H1 (cell line): ENCODE results near the gene CCL8. TPM values are rescaled to one million over a fixed set of nuclear protein-coding genes. Genes with fewer than 3 reads are reported as not detected.

ENCODE experiments used
- CTCF ChIA-PET: fragments of 300-600 bp; sonication (Branson Sonifier 250); formaldehyde crosslinking; loops from one replicate; lab custom pipeline; 2021; ENCODE audit not compliant: partially characterized antibody; lab: Charles Lee
- POLR2A ChIA-PET: fragments of 300-600 bp; sonication (Branson Sonifier 250); formaldehyde crosslinking; loops from one replicate; lab custom pipeline; 2021; ENCODE audit warnings: inconsistent platforms; ENCODE audit not compliant: partially characterized antibody; lab: Charles Lee
- DNase-seq, 2 experiments: peaks; one replicate each; pipeline versions ENCODE4 v3.0.0 to v3.0.0-alpha.2; 2010 to 2022; ENCODE audit warnings: low spot score in 2 of 2, low read depth in 1 of 2, mixed read lengths in 1 of 2
- FAIRE-seq: peaks from 2 replicates; lab custom pipeline; 2011; peaks lifted over from hg19 to GRCh38; lab: Jason Lieb, UNC
- H2AFZ ChIP-seq: 2 replicates; pipeline ENCODE4 v1.8.1; 2012; ENCODE audit warnings: low read length, inconsistent platforms
- H2AK5ac ChIP-seq: 2 replicates; pipeline ENCODE4 v1.6.1; 2013; ENCODE audit warnings: low read depth, low read length
- H2BK120ac ChIP-seq: replicated peaks from 2 replicates; pipeline ENCODE3; 2013; ENCODE audit warnings: low read depth, low read length, inconsistent platforms
- H2BK12ac ChIP-seq: 2 replicates; pipeline ENCODE4 v1.6.1; 2013; ENCODE audit warnings: low read depth, low read length
- H2BK15ac ChIP-seq: 2 replicates; pipeline ENCODE4 v1.6.1; 2013; ENCODE audit warnings: low read length
- H2BK20ac ChIP-seq: 2 replicates; pipeline ENCODE4 v1.6.1; 2013; ENCODE audit warnings: low read length
- H2BK5ac ChIP-seq: 2 replicates; pipeline ENCODE4 v1.6.1; 2013; ENCODE audit warnings: low read depth, low read length
- H3K14ac ChIP-seq: 2 replicates; pipeline ENCODE4 v1.6.1; 2013; ENCODE audit warnings: inconsistent platforms; ENCODE audit not compliant: insufficient read length
- H3K18ac ChIP-seq: 2 replicates; pipeline ENCODE4 v1.6.1; 2013; ENCODE audit warnings: low read length; ENCODE audit errors: extremely low read depth
- H3K23ac ChIP-seq: 2 replicates; pipeline ENCODE4 v1.6.1; 2013; ENCODE audit warnings: inconsistent platforms; ENCODE audit not compliant: insufficient read length
- H3K23me2 ChIP-seq: 2 replicates; pipeline ENCODE4 v1.6.1; 2013; ENCODE audit warnings: low read depth, low read length
- H3K27ac ChIP-seq: 2 replicates; pipeline ENCODE4 v1.6.1; 2011; ENCODE audit warnings: low read depth, low read length, inconsistent platforms
- H3K27me3 ChIP-seq, 4 experiments: replicated peaks in 1 of 4; 1 replicate in 1 of 4; 2 replicates in 3 of 4; pipeline versions ENCODE4 v1.6.1 to v1.8.1; 2011 to 2013; ENCODE audit warnings: low read length in 3 of 4, mild to moderate bottlenecking in 3 of 4, inconsistent platforms in 2 of 4, mixed read lengths in 2 of 4, moderate library complexity in 1 of 4; ENCODE audit not compliant: control insufficient read depth in 3 of 4, insufficient read depth in 3 of 4; ENCODE audit errors: extremely low read depth in 1 of 4
- H3K36me3 ChIP-seq, 4 experiments: 2 replicates each; pipeline versions ENCODE4 v1.6.1 to v1.8.1; 2011 to 2013; ENCODE audit warnings: mild to moderate bottlenecking in 4 of 4, low read length in 3 of 4, moderate library complexity in 2 of 4, control low read depth in 1 of 4, inconsistent platforms in 1 of 4; ENCODE audit not compliant: insufficient read depth in 4 of 4, control insufficient read depth in 2 of 4
- H3K4ac ChIP-seq: replicated peaks from 2 replicates; pipeline ENCODE3; 2013; ENCODE audit warnings: low read length, low read depth, mixed read lengths, inconsistent platforms; ENCODE audit not compliant: insufficient read length
- H3K4me1 ChIP-seq, 4 experiments: replicated peaks in 1 of 4; 1 replicate in 1 of 4; 2 replicates in 3 of 4; pipeline versions ENCODE4 v1.6.1 to v1.8.1; 2011 to 2013; ENCODE audit warnings: low read length in 3 of 4, inconsistent platforms in 2 of 4, mixed read lengths in 1 of 4; ENCODE audit not compliant: insufficient read depth in 4 of 4, control insufficient read depth in 3 of 4
- H3K4me2 ChIP-seq, 2 experiments: 2 replicates each; pipeline versions ENCODE4 v1.6.1 to v1.8.1; 2011 to 2013; ENCODE audit warnings: low read depth in 2 of 2, low read length in 2 of 2, control low read depth in 1 of 2, inconsistent platforms in 1 of 2, mild to moderate bottlenecking in 1 of 2; ENCODE audit not compliant: insufficient read depth in 1 of 2
- H3K4me3 ChIP-seq, 4 experiments: fragments of 200-600, 300-600 bp in 1 of 4; sonication (generic), shearing (Covaris generic), sonication (Bioruptor Twin) in 1 of 4; 2 replicates each; pipeline versions ENCODE4 v1.5.1 to v1.8.1; 2011 to 2016; ENCODE audit warnings: low read length in 4 of 4, low read depth in 3 of 4, control low read depth in 2 of 4, inconsistent platforms in 2 of 4, mild to moderate bottlenecking in 2 of 4, mixed read lengths in 1 of 4, moderate library complexity in 1 of 4; ENCODE audit not compliant: insufficient read depth in 2 of 4; ENCODE audit errors: extremely low read depth in 1 of 4
- H3K56ac ChIP-seq: replicated peaks from 2 replicates; pipeline ENCODE3; 2013; ENCODE audit warnings: low read depth, mild to moderate bottlenecking, mixed read lengths, low read length, inconsistent platforms; ENCODE audit not compliant: insufficient read length
- H3K79me1 ChIP-seq: 2 replicates; pipeline ENCODE4 v1.6.1; 2013; ENCODE audit warnings: low read depth, low read length, control low read depth
- H3K79me2 ChIP-seq, 2 experiments: 2 replicates each; pipeline versions ENCODE4 v1.6.1 to v1.8.1; 2012 to 2013; ENCODE audit warnings: low read length in 2 of 2, mild to moderate bottlenecking in 2 of 2, inconsistent platforms in 1 of 2; ENCODE audit not compliant: insufficient read depth in 2 of 2, control insufficient read depth in 1 of 2
- H3K9ac ChIP-seq, 4 experiments: replicated peaks in 1 of 4; 1 replicate in 1 of 4; 2 replicates in 3 of 4; pipeline versions ENCODE4 v1.6.1 to v1.8.1; 2011 to 2013; ENCODE audit warnings: low read depth in 3 of 4, low read length in 3 of 4, control low read depth in 2 of 4, mild to moderate bottlenecking in 2 of 4, moderate library complexity in 2 of 4, inconsistent platforms in 1 of 4; ENCODE audit errors: extremely low read depth in 1 of 4
- H3K9me3 ChIP-seq, 2 experiments: 2 replicates each; pipeline versions ENCODE4 v1.6.1 to v1.8.1; 2012 to 2013; ENCODE audit warnings: mild to moderate bottlenecking in 2 of 2, moderate library complexity in 2 of 2, control low read depth in 1 of 2, inconsistent platforms in 1 of 2, low read depth in 1 of 2, low read length in 1 of 2, mixed read lengths in 1 of 2; ENCODE audit not compliant: insufficient read depth in 2 of 2
- H4K20me1 ChIP-seq, 2 experiments: replicated peaks in 1 of 2; 2 replicates each; pipeline versions ENCODE3 to v1.8.1; 2011 to 2013; ENCODE audit warnings: inconsistent platforms in 2 of 2, low read length in 2 of 2, mild to moderate bottlenecking in 1 of 2; ENCODE audit not compliant: insufficient read depth in 2 of 2, control insufficient read depth in 1 of 2
- H4K5ac ChIP-seq: 2 replicates; pipeline ENCODE4 v1.6.1; 2013; ENCODE audit warnings: low read length, low read depth, mixed read lengths, inconsistent platforms; ENCODE audit not compliant: insufficient read length
- H4K8ac ChIP-seq: 2 replicates; pipeline ENCODE4 v1.8.0; 2013; ENCODE audit warnings: mild to moderate bottlenecking, moderate library complexity, low read length, inconsistent platforms; ENCODE audit not compliant: insufficient read depth; ENCODE audit errors: extremely low read depth
- H4K91ac ChIP-seq: replicated peaks from 2 replicates; pipeline ENCODE3; 2013; ENCODE audit warnings: low read length, mixed read lengths, inconsistent platforms; ENCODE audit not compliant: insufficient read length
- CBX8 ChIP-seq: fragments of 300-800, 300-1000 bp; sonication (generic); IDR thresholded peaks from 2 replicates; pipeline ENCODE4 v1.7.1; 2016; ENCODE audit warnings: low read depth, low read length, borderline replicate concordance
- CHD1 ChIP-seq: IDR thresholded peaks from 2 replicates; pipeline ENCODE4 v1.6.1; 2012; ENCODE audit warnings: low read depth, low read length, improper control_type of control experiment
- RNF2 ChIP-seq: fragments of 200-900, 300-1000 bp; sonication (generic); IDR thresholded peaks from 2 replicates; pipeline ENCODE4 v1.7.1; 2016; ENCODE audit warnings: borderline replicate concordance, low read depth, mild to moderate bottlenecking, antibody characterized with exemption, low read length; ENCODE audit not compliant: poor library complexity, severe bottlenecking; ENCODE audit errors: missing control alignments
- WGBS, 2 experiments: shearing (Covaris generic) in 1 of 2; methylation state at CpG; one replicate each; pipeline versions ENCODE4 v1.1.6 to v1.1.7; 2013 to 2015; ENCODE audit warnings: low lambda C conversion rate in 2 of 2, mixed read lengths in 2 of 2, inconsistent platforms in 1 of 2, low coverage in 1 of 2, missing lambda C conversion rate in 1 of 2; ENCODE audit not compliant: insufficient replicate concordance in 2 of 2, insufficient coverage in 1 of 2, insufficient read length in 1 of 2; ENCODE audit errors: extremely low coverage in 1 of 2, missing lambda C conversion rate in 1 of 2; 5-methylcytosine and 5-hydroxymethylcytosine counted together
- polyA plus RNA-seq, 7 experiments: library from polyadenylated mRNA; depleted of rRNA in 3 of 7; stranded (reverse) in 5 of 7; unstranded in 2 of 7; fragments of >200 nt in 5 of 7; fragments of 200-250 nt in 2 of 7; gene quantifications; 1 replicate in 5 of 7; 2 replicates in 1 of 7; 4 replicates in 1 of 7; pipeline versions ENCODE4 v1.2.1 to v1.2.3, GENCODE V29; 2011 to 2013; ENCODE audit warnings: missing spikeins in 2 of 7, mixed read lengths in 2 of 7
- total RNA-seq: library from RNA; stranded (reverse); fragmentation: NEBNext Ultra II Directional; extraction: Animal tissue kit (Norgen Biotek cat#: 25700); gene quantifications from 2 replicates; pipeline ENCODE4 v1.2.1, GENCODE V29; 2021

Gene CCL8
- total and polyA plus RNA-seq, 2 of the 8 experiments (the other 6 are each of a cell fraction or from before 2014, with no cell fraction given) = not detected

DNA sequence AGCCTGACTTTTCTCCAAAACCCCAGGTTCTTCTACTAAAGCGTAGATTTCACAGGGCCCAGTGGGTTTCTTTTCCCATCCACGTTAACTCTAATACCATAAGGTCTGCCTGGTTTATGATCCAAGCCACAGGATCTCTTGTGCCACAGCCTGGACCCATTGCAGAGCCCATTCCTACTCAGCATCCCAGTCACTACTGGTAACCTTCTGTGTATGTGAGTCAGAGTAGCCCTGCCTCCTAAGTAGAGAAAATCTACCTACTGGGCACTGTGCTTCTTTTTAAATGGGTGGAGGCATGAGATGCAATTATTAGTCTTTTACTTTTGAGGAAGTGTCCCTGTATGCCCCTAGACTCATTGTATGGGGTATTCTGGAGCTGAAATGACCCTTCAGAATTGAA lies 20.2 kb upstream of the CCL8 start:
- Histone ChIP-seq H3K18ac (no peak overlapping the region), H2BK15ac (no peak overlapping the region), H3K23ac (no peak overlapping the region), H3K9ac (no peak overlapping the region), H3K4me3 (no peak overlapping the region), H2AK5ac (no peak overlapping the region), H3K9me3 (no peaks in the 10 kb centered on the region), H4K91ac (no peak overlapping the region), H3K36me3 (no peaks in the 10 kb centered on the region), H3K27ac (no peak overlapping the region), H3K27me3 (peaks cover 0 to 6% (median 4%) of the 10 kb centered on the region in 4 experiments; a peak in 4 of 7 replicates), H4K20me1 (no peaks in the 10 kb centered on the region), H2BK20ac (no peak overlapping the region), H3K79me2 (no peaks in the 10 kb centered on the region), H3K4me1 (no peaks in the 10 kb centered on the region), H3K4ac (no peak overlapping the region), H3K14ac (no peak overlapping the region), H2BK5ac (no peak overlapping the region), H4K8ac (no peak overlapping the region), H4K5ac (no peak overlapping the region), H2AFZ (no peak overlapping the region), H2BK120ac (no peak overlapping the region), H3K4me2 (no peak overlapping the region; a peak in 1 of 4 replicates), H3K56ac (no peak overlapping the region), H3K23me2 (no peaks in the 10 kb centered on the region), H2BK12ac (no peak overlapping the region), H3K79me1 (no peaks in the 10 kb centered on the region)
- FAIRE-seq (no peak), DNase-seq (no peak)
- CTCF ChIA-PET = interaction anchor here (1.1 to 13.3 kb wide), 2 partner anchors 63 to 96 kb away, joined by 3 to 210 read pairs; no protein-coding TSS in a partner anchor
- 97% methylated on average over 2 of the region's 2 CpGs; no CpG with 5 or more reads in 1 of the 2 experiments for WGBS, 2 experiments
- POLR2A ChIA-PET = interaction anchor here (0.6 to 1.0 kb wide), 2 partner anchors 28 to 540 kb away, joined by 3 to 4 read pairs; no protein-coding TSS in a partner anchor
- TF ChIP-seq CHD1 = no peak
- no peak for TF ChIP-seq CBX8
- no peak for TF ChIP-seq RNF2
